ENCODE results near the gene GAS2L1.

GAS2L1 gene

DNA sequence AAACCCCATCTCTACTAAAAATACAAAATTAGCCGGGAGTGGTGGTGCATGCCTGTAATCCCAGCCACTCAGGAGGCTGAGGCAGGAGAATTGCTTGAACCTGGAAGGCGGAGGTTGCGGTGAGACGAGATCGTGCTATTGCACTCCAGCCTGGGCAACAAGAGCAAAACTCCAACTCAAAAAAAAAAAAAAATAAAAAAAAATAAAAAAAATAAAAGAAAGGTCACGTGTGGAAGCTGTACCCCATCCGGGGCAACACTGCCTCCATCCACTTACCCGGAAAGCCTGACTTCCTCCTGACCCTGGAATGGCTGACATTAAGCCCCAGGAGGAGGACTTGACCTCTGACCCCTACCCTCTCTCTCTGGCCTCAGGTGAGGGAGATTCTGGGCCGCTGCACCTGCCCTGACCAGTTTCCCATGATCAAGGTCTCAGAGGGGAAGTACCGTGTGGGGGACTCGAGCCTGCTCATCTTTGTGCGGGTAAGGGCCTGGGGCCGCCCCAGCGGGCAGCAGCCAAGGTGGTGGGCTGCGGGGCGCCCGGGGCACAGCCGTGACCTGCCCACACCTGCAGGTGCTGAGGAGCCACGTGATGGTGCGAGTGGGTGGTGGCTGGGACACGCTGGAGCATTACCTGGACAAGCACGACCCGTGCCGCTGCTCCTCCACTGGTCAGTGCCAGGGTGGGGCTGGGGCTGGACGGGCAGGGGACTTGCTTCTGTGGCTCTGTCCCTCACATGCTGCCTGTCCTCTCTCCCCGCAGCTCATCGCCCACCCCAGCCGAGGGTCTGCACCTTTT, 3.8 kb downstream of the GAS2L1 start:
- no peak for DNase-seq

DNA sequence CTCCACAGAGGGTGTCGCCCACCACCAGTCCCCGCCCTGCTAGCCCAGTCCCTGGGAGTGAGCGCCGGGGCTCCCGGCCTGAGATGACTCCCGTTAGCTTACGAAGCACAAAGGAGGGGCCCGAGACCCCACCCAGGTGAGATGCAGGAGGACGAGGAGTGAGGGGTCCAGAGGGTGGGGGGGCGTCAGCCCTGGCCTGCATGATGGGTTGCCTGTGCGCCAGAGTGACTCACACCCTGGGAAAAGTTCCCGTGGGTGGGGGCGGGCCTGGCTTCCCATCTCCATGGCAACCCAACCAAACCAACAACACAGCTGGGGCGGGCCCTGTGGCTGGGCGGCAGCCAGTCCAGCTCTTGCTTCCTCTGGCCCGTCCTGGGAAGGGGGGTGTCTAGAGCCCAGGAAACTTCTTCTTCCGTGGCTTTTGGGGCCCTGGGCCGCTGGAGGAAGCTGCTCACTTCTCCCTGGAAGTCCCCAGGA, 4.5 kb downstream of the GAS2L1 start:
- DNase-seq = no peak

DNA sequence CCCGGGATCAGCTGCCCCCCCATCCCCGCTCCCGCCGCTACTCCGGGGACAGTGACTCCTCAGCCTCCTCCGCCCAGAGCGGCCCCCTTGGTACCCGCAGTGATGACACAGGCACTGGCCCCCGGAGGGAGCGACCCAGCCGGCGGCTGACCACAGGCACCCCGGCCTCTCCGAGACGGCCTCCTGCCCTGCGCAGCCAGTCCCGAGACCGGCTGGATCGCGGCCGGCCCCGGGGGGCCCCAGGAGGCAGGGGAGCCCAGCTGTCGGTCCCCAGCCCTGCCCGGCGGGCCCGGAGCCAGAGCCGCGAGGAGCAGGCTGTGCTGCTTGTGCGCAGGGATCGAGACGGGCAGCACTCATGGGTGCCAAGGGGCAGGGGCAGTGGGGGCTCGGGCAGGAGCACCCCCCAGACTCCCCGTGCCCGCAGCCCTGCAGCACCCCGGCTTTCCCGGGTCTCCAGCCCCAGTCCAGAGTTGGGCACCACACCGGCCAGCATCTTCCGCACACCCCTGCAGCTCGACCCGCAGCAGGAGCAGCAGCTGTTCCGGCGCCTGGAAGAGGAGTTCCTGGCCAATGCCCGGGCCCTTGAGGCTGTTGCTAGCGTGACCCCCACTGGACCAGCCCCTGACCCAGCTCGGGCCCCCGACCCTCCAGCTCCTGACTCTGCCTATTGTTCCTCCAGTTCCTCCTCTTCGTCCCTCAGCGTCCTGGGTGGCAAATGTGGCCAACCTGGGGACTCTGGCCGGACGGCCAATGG, 5.2 kb downstream of the GAS2L1 start:
- no peak for DNase-seq

DNA sequence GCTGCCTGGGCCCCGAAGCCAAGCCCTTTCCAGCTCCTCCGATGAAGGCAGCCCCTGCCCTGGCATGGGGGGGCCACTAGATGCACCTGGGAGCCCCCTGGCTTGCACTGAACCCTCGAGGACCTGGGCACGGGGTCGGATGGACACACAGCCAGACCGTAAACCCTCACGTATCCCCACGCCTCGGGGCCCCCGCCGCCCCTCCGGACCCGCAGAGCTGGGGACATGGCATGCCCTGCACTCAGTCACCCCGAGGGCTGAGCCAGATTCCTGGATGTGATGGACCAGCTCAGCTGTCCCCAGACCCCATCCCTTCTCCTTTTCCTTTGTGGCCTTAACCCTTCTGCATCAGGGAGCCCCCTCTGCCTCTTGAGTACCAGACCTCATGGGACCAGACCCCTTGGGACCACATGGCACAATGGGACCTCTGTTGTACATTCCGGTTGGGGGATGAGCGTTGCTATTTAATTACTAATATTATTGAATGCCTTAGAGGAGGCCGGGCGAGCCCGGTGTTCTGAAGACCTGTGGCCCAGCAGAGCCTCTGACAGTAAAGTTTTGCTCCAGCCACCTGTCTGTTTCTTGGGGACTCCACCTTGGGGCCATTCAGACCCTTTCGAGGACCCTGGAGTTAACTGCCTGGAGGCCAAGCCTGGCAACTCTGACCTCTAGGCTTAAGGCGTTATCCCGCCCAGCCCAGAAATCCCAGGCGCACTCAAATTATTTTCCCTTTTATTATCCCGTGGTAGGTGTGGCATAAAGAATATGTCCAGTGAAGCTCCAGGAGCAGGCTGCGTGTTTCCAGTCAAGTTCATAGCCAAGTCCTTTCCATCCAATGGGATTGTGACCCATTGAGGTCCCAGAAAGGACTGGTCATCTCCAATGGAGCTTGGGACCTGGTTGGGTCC, 6.0 kb downstream of the GAS2L1 start:
- no peak for DNase-seq

DNA sequence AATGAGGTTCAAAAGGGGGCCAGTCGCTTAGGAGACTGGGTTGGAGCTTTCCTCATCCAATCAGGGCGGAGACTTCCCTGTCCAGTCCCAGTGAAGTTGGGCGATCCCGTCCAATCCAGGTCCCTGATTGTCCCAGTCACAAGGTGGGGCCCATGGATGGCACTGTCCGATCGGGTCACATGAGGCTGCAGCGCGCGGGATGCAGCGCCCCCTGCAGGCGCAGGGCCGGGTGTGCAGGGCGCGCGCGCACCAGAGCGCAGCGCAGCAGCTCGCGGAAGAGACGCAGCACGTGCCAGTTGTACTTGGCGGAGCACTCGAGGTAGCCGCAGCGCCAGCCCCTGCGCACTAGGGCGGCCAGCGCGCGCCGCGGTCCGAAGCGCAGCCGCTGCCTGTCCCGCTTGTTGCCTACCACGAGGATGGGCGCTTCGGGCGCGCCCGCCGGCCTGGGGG, 6.7 kb downstream of the GAS2L1 start:
- DNase-seq = no peak

DNA sequence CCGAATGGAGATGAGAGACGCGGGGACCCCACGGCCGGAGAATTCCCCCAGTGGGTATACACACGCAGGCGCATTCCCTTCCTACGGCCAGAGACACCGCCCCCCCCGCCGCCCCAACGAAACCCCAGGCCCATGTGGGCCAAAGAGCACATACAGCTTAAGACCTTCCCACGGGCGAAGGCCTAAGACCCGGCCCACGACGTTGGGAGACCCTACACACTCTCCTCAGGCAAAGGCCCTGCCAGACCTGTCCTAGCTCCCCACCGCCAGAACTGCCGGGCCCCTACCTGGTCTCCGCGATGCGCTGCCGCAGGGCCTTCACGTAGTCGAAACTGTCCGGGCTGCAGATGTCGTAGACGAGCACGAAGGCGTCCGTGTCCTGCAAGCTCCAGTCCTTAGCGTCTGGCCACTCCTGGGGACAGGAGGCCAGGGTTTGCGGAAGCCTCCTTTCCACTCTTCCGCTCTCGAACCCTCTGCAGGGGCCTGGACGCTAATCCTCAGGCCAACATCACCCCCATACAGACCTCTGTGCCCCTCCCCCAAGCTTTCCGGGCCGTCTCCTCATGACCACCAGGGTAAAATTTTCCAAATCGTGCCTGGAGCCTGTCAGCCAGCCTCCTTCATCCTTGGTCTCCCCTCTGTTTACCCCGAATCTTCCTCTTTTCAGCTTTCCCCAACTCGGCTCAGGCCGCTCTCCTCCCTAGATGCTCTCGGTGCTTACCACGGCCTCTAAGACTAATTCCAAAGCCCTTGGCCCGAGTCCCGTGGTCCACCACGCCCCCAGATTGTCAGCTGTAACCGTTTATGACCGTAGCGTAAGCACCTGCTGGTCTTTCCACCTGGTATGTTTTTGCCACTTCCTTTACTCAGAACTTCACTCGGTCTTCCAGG, 7.4 kb downstream of the GAS2L1 start:
- no peak for DNase-seq

DNA sequence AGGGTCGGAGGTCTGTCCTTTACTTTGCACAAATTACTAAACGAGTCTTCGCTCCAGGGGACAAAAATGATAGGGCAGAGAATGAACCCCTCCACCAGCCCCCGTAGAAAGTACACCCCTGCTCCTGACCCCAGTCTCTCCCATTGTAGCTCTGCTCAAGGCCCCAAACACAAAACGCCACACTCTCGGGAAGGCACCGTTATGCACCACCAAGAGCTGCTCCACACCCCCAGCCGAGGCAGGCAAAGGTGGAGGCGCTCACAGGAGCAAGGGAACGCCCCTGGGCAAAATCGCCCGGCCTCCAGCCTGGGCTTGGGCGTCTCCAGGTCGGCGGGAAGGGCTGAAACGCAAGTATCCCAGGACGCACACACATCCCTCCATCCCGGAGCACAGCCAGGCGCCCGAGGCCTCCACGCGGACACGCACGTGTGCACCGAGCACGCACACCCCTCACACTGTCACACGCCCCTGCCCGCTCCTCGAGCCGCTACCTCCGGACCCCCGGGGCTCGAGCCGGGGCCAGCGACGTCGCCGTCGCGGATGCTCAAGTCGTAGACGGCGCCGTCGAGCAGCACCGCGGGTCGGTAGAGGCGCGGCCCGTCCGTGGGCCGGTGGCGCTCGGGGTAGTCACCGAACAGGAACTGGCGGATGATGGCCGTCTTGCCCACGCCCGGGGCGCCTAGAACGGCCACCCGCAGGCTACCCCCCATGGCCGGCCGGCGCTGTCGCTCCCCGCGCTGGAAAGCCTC, 8.3 kb downstream of the GAS2L1 start:
- DNase-seq = no peak

DNA sequence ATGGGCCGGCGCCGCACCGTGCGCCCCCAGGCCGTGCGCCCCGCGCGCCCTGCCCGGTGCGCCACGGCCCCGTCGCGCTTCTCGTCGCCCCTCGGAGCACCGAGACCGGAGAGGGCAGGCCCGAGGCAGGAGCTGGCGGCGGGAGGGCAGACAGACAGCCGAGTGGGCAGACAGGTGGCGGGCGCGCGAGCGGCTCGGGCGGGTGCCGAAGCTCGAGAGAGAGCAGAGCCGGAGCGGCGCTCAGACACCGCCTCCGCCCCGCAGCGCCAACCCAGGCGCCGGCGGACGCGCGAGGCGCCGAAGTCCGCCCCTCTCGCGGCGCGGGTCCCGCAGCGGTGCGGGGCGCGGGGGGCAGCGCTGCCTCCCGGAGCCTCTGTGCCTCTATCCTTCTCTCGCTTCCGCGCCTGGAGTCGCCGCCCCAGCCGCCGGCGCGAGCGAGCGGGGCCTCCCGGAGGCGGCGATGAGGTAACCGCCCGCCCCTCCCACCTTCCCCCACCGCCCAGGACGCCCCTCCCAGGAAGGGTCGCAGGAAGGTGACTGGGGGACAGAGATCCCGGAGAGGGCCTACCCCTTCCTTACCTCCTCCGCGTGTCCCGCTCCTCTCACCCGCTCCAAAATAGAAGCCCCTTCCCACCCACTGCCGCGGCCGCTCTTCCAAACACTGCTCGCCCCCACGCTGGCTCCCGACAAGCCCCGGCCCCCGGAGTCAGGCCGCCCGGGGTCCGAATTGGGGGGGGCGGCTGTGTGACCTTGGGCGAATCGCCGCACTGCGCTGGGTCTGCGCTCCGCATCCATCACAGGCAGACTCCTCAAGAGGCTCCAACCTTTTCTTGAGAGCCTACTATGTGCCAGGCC, 9.1 kb downstream of the GAS2L1 start, which contains the start of gene RASL10A:
RASL10A (minus strand) TSS at position 412 of the 855 bp plus-strand sequence. CDS start 451 bp downstream, outside the sequence.
- no peak for DNase-seq

DNA sequence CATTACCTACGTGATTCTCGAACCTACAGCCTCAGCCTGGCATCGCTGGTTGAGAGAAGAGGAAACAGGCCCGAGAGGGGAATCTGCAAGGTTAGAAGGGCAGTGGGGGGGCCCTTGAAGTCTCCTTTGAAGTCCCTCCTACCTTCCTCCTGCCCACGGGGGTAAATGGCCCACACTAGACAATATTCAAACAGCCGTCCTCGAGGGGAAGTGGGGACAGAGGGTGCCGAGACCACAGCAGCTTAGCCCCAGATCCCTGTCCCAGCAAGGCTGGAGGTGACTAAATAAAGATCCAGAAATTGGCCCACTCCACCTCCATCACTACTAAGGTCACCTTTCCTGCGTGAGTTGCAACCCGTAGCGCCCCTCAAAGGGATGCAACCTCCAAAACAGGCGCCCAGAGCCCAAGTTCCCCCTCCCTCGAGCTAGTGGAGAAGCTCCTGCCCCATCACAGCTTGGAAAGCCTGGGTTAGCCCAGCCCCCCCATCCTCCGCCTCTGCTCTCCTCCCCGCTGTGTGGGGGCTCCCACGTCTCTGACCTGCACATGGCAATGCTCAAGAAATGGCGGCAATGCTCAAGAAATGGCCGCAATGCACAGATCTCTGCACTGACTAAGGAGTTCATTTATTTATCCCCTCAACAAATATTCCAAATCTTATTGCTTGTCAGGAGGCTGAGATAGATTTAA, 9.8 kb downstream of the GAS2L1 start:
- no peak for DNase-seq

DNA sequence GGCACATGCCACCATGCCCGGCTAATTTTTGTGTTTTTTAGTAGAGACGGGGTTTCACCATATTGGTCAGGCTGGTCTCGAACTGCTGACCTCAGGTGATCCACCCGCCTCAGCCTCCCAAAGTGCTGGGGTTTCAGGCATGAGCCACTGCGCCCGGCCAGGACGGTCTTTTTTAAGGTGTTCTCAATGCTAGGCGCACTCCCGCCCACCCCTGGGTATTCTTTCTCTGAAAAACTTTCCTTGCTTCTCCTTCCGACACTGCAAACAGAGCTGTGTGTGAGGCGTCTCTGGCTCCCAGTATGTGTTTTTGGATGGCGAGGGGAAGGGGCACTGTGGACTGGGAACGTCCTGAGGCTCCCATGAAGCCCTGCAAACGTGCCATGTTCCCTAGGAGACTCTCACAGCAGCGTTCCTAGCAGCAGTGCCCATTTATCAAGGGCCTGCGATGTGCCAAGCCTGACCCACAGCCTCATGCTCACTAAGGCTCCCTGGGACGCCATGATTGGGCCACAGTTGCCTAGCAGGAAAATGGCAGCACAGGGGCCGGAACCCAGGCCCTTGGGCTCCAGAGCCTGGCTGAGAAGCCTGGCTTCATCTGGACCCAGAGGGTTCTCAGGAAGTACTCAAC, 11.5 kb downstream of the GAS2L1 start:
- no peak for DNase-seq

DNA sequence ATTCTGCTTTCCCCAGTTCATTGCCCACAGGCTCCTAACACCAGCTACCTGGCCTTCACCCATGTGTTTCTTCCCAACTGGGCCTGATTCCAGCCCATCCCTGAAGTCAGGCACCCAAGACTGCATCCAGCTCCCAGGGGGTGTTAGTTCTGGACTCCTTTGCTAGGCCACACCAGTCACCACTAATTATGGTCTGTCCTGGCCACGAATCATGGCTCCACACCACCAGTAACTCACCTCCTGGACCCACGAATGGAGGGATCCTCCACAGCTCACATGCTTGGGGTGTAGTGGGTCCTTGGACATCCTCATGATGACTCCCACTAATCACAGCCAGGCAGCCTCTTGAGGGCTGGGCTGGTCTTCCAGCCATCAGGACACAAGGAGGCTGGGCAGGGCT, 12.6 kb downstream of the GAS2L1 start:
- DNase-seq = no peak

DNA sequence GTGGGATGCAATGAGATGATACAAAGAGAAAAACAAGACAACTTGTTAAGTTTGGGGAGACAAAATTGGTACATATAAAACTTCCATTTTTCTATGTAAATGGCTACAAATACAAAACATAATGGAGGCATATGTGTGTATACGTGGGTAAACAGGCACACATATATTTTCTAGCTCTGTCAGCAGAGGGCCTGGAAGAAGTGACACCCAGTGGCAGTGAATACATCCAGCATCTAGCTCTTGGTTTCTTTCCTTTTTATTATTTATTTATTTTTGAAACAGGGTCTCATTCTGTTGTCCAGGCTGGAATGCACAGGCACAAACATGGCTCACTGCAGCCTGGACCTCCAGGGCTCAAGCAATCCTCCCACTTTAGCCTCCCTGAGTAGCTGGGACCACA, 14.1 kb downstream of the GAS2L1 start:
- DNase-seq = no peak

DNA sequence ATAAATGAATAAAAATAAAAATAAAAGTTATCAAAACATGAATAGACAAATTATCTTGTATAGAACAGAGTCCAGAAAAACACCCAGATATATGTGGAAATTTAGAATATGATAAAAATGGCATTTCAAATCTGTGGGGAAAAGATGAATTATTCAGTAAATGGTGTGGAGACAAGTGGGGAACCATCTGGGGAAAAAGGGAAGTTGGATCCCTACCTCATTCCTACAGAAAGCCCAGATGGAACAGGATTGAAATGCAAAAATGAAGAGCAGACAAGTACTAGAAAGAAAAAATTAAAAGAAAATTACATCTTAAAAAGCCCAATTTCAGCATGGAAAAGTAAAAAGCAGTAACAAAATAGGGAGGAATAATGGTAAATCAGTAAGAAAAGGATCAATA, 17.2 kb downstream of the GAS2L1 start:
- DNase-seq = no peak

DNA sequence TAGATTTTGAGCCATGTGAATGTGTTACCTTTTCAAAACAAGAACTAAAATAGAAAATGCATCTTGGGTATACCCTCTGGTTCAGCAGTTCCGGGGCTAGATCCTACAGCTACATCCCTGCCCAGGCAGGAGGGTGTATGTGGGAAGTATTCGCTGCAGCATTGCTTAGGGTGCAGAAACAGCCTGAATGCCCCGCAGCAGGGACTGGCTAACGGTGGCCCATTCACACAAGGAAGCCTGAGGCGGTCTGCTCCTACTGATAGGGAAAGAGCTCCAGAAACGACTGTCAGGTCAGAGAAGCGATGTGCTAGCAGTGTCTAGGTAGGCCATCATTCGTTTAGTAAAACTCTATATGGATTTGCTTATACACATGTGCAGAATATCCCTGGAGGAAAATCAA, 18.9 kb downstream of the GAS2L1 start:
- no peak for DNase-seq

DNA sequence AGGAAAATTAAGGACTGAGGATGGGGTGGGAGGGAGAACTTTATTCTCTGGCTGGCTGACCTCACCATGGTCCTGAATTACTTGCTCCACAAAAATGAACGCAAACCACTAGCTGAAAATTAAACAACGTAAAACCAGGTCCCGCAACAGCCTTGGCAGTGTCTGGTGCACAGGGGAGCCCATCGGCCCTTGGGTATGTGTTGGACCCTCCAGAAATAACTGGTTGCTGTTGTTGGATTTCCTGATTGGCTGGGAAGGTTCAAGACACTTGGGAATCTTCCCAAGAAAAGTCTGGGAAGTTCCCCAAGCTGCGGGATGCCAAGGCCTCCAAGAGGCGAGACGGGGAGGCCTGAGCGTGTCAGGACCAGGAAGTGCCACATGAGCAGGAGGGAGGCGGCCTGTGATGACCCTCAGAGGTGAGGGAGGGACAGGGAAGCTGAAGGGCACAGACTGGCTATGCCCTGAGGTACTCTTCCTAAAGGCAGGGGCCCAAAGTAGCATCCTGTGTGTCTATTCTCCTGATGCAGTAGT, 19.4 kb downstream of the GAS2L1 start:
- DNase-seq = no peak

DNA sequence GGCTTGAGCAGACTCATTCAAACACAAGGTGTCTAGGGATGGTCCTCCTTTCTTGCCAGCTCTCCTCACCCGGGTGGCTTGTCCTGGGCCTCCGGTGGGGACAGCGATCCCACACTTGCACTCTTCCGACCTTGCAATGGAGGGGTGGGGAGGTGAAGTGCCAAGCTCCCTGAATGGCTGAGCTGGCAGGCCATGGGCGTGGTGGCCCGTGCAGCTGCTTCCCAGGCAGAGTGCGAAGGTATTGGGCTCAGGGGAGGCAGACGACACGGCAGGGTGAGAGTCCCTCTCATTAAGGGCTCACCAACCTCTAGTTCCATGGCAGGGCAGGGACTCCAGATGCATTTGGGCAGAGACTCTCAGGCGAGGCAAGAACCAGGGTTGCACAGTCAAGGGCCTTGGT, 20.0 kb downstream of the GAS2L1 start:
- no peak for DNase-seq

DNA sequence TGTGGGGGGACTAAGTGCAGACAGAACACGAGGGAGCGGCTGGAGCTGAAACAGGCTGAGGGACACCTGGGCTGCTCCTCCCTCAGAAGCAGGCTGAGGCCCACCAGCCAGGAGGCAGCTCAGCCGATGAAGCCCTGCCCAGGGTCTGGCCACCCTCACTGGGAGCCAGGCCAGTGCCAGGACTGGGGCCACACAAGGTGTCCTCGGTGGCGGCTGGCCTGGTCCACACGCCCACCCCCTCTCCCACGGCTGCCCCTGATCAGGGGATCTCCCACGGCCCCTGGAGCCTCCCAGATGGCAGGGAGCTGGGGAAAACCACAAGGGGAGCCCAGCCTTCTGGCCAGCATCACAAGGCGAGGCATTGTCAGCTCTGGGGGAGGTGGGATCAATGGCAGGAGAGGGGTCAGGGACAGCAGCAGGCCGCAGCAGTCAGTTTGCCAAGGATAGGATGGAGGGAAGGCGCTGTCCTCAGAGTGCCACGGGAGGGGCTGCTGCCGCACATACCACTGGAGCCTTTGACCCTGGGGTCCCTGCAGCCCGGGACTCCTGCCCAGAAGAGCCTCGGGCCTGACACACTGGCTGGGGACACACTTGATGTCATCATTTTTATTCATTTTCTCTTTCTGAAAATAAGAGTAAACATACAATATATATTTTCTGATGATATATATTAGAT, 20.8 kb downstream of the GAS2L1 start:
- no peak for DNase-seq

DNA sequence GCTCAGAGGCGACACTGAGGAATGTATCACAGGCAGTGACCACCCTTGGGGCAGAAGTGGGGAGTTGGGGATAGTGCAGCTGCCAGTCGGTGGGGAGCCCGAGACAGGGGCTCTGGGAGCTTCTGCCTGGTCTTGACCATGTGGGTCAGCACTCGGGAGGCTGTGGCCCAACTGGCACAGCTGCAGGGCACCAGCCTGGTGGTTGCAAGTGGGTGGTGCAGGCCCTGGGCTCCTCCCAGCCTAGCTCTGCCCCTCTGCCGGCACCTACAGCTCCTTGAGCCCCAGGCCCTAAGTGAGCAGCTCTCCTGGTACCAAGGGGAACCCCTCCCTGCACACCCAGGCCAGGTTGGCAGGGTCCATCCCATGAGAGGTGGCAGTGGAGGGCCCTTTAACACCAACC, 21.6 kb downstream of the GAS2L1 start:
- no peak for DNase-seq

All from NCI-H2107 (cell line).